ENCODE data around the gene WDFY2. TPM values are rescaled to one million over a fixed set of nuclear protein-coding genes. Genes with fewer than 3 reads are reported as not detected.
"Not testable (repeated sequence)": the region's sequence is repeated elsewhere in the genome, so short reads cannot be mapped to it uniquely, and the experiment has no call there.

WDFY2 gene
- total RNA-seq, 1 donor from 2014 or later: 20.8 TPM

- TF ChIP-seq CTCF (IDR thresholded peaks at IDR 0.05): no peak
- Mint-ChIP-seq H3K4me3 (no peak overlapping the region), H3K4me1 (peaks cover 51% of the 10 kb centered on the region), H3K9me3 (no peaks in the 10 kb centered on the region), H3K36me3 (ENCODE audit: low read depth) (peaks cover 5% of the 10 kb centered on the region), H3K27ac (no peak overlapping the region), H3K27me3 (no peaks in the 10 kb centered on the region)
- intact Hi-C loops (cut with micrococcal nuclease): no loop called here
- ATAC-seq (ENCODE audit: low read depth) (no peak), DNase-seq (no peak)
- CTCF ChIA-PET: no interaction called here
- POLR2A ChIA-PET: no interaction called here
Measured at GRCh38 chr13:51590971-51591627, 6.8 kb downstream of the WDFY2 start.

- DNase-seq; H3K27ac Mint-ChIP-seq; POLR2A ChIA-PET; H3K36me3 Mint-ChIP-seq (ENCODE audit: low read depth); CTCF ChIA-PET; ATAC-seq (ENCODE audit: low read depth); intact Hi-C loops (cut with micrococcal nuclease); H3K4me3 Mint-ChIP-seq; H3K9me3 Mint-ChIP-seq; H3K27me3 Mint-ChIP-seq: not testable (repeated sequence)
- peaks cover 58% of the 10 kb centered on the region for H3K4me1 Mint-ChIP-seq
Measured at GRCh38 chr13:51591938-51592337, 7.7 kb downstream of the WDFY2 start.

- ATAC-seq (ENCODE audit: low read depth) (no peak), DNase-seq (no peak)
- Mint-ChIP-seq H3K4me1 (peaks cover 53% of the 10 kb centered on the region), H3K27me3 (no peaks in the 10 kb centered on the region), H3K36me3 (ENCODE audit: low read depth) (peaks cover 3% of the 10 kb centered on the region), H3K27ac (no peak overlapping the region), H3K9me3 (no peaks in the 10 kb centered on the region), H3K4me3 (no peak overlapping the region)
- ChIA-PET POLR2A (interaction anchor here (1.7 kb wide), 1 partner anchor 9 kb away, joined by 7 read pairs; no protein-coding TSS in a partner anchor), CTCF (interaction anchor here (1.1 to 1.3 kb wide), 2 partner anchors 9 to 221 kb away, joined by 3 read pairs; no protein-coding TSS in a partner anchor)
- intact Hi-C loops (cut with micrococcal nuclease): no loop called here
- TF ChIP-seq CTCF (IDR thresholded peaks at IDR 0.05): no peak
Measured at GRCh38 chr13:51594432-51594831, 10.2 kb downstream of the WDFY2 start.

- no peak for ATAC-seq (ENCODE audit: low read depth)
- H3K4me1 Mint-ChIP-seq: peaks cover 56% of the 10 kb centered on the region
- no peaks in the 10 kb centered on the region for H3K9me3 Mint-ChIP-seq
- CTCF ChIA-PET: interaction anchor here (0.8 to 1.3 kb wide), 3 partner anchors 10 to 220 kb away, joined by 3 read pairs; no protein-coding TSS in a partner anchor
- TF ChIP-seq CTCF (IDR thresholded peaks at IDR 0.05): no peak
- H3K4me3 Mint-ChIP-seq: no peak overlapping the region
- H3K27ac Mint-ChIP-seq: no peak overlapping the region
- H3K36me3 Mint-ChIP-seq (ENCODE audit: low read depth): peaks cover 3% of the 10 kb centered on the region
- intact Hi-C loops (cut with micrococcal nuclease): loop anchor here (1.0 kb wide), 1 partner anchor 10 kb away; no protein-coding TSS in a partner anchor
- no peak for DNase-seq
- POLR2A ChIA-PET: interaction anchor here (0.6 to 1.7 kb wide), 3 partner anchors 10 to 121 kb away, joined by 3 to 7 read pairs (median 4); no protein-coding TSS in a partner anchor
- no peaks in the 10 kb centered on the region for H3K27me3 Mint-ChIP-seq
Measured at GRCh38 chr13:51595416-51595815, 11.2 kb downstream of the WDFY2 start.

- no peaks in the 10 kb centered on the region for H3K27me3 Mint-ChIP-seq
- no peak for ATAC-seq (ENCODE audit: low read depth)
- ChIA-PET CTCF (no interaction called here), POLR2A (interaction anchor here (1.1 kb wide), 1 partner anchor 144 kb away, joined by 3 read pairs; the partner anchor contains the start of gene INTS6)
- H3K4me1 Mint-ChIP-seq: peaks cover 58% of the 10 kb centered on the region
- no peaks in the 10 kb centered on the region for H3K9me3 Mint-ChIP-seq
- TF ChIP-seq CTCF (IDR thresholded peaks at IDR 0.05): no peak
- intact Hi-C loops (cut with micrococcal nuclease): no loop called here
- H3K36me3 Mint-ChIP-seq (ENCODE audit: low read depth): peaks cover 3% of the 10 kb centered on the region
- H3K4me3 Mint-ChIP-seq: no peak overlapping the region
- no peak overlapping the region for H3K27ac Mint-ChIP-seq
- DNase-seq: no peak
Measured at GRCh38 chr13:51596541-51596940, 12.3 kb downstream of the WDFY2 start.

All from activated B cell treated with CpG ODN at 0.5 μM for 24 hours (primary cell).